HG02610 (cell line): ENCODE results near the gene TTC27.
"Not testable (repeated sequence)": the region's sequence is repeated elsewhere in the genome, so short reads cannot be mapped to it uniquely, and the experiment has no call there.

ENCODE experiments used
- ATAC-seq: cut with Tn5 transposase; IDR thresholded peaks from one replicate; pipeline ENCODE4 v1.9.1; 2021; ENCODE audit warnings: mild to moderate bottlenecking, moderate library complexity; ENCODE audit not compliant: unreplicated experiment

Gene TTC27

GRCh38 chr2:32750880-32751279, 123.0 kb downstream of the TTC27 start:
- ATAC-seq: no peak

GRCh38 chr2:32752205-32752604, 124.4 kb downstream of the TTC27 start:
- ATAC-seq: no peak

DNA sequence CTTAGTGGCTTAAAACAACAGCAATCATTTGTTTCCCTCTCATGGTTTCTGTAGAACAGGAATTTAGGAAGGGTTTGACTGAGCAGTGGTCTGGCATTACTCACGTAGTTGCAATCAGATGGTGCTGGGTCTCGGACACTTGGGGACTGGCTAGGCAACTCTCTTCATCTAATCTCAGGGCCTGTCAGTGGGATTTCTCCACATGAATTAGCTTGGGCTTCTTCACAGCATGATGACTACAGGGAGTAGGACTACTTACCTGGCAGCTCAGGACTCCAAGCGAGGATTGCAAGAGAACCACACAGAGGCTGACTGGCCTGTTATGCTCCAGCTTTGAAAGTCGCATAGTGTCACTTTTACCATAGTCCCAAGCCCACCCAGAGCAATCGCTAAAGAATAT, 125.1 kb downstream of the TTC27 start:
- ATAC-seq: no peak

GRCh38 chr2:32754676-32755075, 126.8 kb downstream of the TTC27 start:
- not testable (repeated sequence) for ATAC-seq

GRCh38 chr2:32755666-32756065, 127.8 kb downstream of the TTC27 start:
- ATAC-seq: peak; percentile 7

DNA sequence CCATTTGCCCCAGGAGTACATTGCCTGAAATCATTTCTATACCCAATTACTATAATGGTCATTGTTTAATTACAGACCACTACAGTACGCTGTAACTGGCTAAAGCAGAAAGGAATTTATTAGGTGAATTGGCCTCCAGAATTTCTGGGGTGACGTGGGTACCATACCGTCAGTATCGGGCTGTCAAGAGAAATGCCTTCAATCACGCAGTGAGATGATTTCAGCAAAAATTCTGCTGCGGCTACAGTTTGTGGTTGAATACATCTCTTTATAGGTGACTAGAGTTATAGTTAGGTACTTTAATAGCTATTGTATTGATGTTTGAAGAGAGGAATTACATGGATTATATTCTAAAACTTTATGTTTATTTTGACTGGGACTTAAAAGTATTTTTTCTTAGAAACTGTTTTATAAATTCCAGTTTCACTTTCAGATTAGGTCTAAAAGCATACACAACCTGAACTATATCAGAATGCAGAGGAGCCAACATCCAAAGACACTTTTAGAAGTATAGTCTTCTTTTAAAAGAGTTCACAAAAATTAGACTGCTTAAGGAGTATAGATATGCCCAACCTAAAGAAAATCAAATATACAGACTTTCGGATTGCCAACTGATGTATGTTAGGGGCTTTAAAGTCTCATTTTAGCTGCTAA, 128.4 kb downstream of the TTC27 start:
- peak; percentile 44 for ATAC-seq

DNA sequence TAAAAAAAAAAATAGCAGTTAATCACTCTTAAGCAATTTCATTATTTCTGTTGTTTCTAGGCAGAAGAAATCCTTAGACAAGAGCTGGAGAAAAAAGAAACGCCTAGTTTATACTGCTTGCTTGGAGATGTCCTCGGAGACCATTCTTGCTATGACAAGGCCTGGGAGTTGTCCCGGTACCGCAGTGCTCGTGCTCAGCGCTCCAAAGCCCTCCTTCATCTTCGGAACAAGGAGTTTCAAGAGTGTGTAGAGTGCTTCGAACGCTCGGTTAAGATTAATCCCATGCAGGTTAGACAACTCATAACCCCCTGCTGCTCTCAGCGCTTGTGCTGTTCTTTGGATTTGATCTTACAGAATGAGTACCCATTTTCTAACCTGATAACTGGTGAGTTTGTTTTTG, 130.4 kb downstream of the TTC27 start:
- ATAC-seq: no peak

DNA sequence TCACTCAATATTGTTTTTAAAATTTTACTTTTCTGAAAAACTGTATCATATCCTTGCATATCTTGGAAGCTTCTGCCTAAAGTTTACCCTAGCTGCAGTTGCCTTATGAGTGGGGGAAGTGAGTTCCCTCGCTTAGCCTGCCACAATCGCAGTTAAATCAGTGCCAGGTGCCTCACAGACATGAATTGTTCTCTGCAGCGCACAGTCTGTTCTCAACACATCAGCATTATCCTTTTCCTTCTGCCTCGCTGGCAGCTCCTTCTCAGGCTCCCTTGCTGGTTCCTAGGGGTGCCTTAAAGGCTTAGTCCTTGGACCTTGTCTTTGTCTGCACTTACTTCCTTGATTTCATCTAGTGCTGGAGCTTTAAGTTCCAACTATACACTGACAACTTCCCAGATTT, 132.8 kb downstream of the TTC27 start:
- no peak for ATAC-seq

GRCh38 chr2:32768387-32769174, 140.7 kb downstream of the TTC27 start:
- no peak for ATAC-seq

DNA sequence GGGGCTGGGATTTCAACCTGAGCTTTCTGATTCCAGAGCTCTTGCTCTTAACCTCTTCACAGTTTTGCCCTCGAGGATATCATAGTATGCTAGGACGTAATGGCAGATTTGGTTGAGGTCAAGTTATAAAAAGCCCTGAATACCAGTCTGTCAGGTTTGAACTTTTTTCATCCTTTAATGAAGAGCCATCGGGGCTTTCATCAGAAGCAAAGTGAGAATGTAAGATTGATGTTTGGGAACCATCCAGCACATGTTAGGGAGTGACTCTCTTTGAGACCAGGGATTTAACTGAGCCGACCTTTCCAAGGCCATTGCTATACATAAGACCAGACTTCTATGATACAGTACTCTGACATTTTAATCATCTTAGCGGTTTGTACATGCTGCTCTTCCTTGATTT, 142.5 kb downstream of the TTC27 start:
- ATAC-seq: no peak

- ATAC-seq: no peak
Observed at GRCh38 chr2:32772638-32773447, 145.0 kb downstream of the TTC27 start.

DNA sequence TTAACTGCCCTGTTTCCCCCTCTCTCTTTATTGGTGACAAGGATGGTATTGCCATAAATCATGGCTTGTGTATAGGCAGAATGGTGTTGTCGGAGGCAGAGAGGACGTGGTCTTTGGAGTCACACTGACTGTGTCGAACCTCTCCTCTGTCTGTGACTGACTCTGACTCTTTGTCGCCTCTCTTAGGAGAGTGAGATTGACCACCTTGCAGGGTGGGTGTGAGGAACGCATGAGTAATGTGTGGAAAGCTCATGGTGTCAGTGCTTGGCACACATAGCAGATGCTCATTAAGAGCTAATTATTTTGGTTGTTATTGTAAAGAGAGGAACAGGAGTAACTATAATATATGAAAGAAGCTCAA, 145.6 kb downstream of the TTC27 start:
- no peak for ATAC-seq

- ATAC-seq: peak; percentile 88
Observed at GRCh38 chr2:32775954-32776353, 148.1 kb downstream of the TTC27 start.

DNA sequence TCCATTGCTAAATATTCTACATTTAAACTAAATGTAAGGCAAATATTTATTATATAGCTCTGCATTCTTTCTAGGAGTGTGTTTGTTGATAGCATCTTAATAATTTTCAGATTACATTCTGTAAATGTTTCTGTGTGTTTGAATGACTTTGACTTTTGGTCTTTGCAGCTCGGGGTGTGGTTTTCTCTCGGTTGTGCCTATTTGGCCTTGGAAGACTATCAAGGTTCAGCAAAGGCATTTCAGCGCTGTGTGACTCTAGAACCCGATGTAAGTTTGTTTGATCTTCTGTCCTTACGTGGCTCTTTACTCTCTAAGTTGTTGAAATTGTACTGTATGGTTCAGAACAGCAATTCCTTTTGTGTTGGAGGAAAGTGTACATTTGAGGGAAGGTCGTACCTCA, 149.9 kb downstream of the TTC27 start:
- ATAC-seq: no peak

DNA sequence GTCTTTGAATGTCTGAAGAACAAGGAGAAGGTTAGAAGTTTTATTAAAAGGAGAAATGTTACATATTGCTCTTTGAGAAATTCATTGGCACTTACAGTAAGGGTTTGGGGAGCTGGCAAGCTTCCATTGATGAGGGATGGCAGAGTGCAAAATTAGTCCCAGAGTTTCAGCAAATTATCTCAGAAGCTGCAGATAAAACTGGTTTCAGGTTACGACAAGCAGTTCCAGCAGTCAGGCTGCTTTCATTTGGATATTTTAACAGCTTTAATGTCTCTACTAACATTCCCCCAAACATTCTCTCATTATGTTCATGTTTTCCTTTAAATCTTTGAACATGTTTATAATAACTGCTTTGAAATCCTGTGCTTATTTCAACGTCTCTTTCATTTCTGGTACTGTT, 153.1 kb downstream of the TTC27 start:
- ATAC-seq: no peak

GRCh38 chr2:32783469-32783868, 155.6 kb downstream of the TTC27 start:
- no peak for ATAC-seq

DNA sequence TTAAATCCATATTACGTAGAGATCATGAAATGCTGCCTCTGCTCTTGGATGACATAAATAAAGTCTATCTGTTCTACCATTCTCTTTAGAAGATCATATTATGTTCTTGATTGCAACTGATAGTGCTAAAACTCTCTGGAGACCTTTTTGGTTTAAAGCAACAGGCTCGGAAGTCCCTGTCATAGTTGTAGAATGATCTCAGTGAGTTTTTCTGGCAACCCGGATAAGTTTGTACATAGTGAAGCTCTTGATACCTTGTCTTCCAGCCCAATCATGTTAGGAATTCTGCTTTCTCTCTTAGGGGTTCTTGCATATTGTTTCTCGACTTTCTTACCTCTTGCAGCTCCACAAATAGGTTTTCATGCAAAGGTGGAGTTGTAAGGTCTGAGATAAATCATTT, 156.1 kb downstream of the TTC27 start:
- no peak for ATAC-seq

- peak; percentile 75 for ATAC-seq
Observed at GRCh38 chr2:32787207-32787606, 159.4 kb downstream of the TTC27 start.

GRCh38 chr2:32788114-32788513, 160.3 kb downstream of the TTC27 start:
- ATAC-seq: no peak

- ATAC-seq: no peak
Observed at GRCh38 chr2:32792416-32792815, 164.6 kb downstream of the TTC27 start.

- no peak for ATAC-seq
Observed at GRCh38 chr2:32798829-32799228, 171.0 kb downstream of the TTC27 start.

DNA sequence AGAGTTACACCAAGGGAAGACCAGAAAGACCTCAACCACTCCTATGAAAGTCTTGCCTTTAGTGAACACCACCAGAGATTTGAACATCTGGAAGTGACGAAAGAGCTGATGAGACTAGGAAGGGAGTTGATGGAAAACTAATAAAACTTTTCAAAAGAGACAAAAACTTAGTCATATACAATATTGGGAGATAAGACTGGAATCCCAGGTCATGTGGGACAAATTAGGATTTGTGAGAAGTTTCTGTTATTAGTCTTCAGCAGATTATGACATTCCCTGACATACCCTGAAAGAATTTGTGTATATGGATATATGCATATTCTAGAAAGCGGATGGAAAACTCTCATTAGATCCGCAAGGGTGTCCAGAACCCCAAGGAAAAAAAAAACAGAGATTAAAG, 173.9 kb downstream of the TTC27 start:
- ATAC-seq: no peak
